Thoracic aorta (tissue), 2 donors: Measurements from ENCODE around the gene LMOD3. TPM values are rescaled to one million over a fixed set of nuclear protein-coding genes. Genes with fewer than 3 reads are reported as not detected.

Experiments used
- ATAC-seq: fragments of 150-250 bp; one replicate; pipeline ENCODE4 v1.8.0; 2017; ENCODE audit warnings: low read depth; ENCODE audit not compliant: insufficient number of reproducible peaks, low FRiP score
- DNase-seq: peaks from one replicate; pipeline ENCODE4 v3.0.0-alpha.2; 2020; ENCODE audit warnings: low spot score
- H3K27ac ChIP-seq, 2 donors: fragments of 200-600 bp; sonication (generic); 1 replicate in 1 of 2; 2 replicates in 1 of 2; pipeline ENCODE4 v1.5.1; 2016; ENCODE audit warnings: mild to moderate bottlenecking in 2 of 2, moderate library complexity in 2 of 2
- H3K27me3 ChIP-seq: fragments of 200-600 bp; sonication (generic); replicated peaks from 2 replicates; pipeline ENCODE4 v1.6.0; 2016; ENCODE audit warnings: mild to moderate bottlenecking; ENCODE audit not compliant: insufficient read depth
- H3K36me3 ChIP-seq: fragments of 200-600 bp; sonication (generic); one replicate; pipeline ENCODE4 v1.5.1; 2016
- H3K4me1 ChIP-seq, 2 donors: fragments of 200-600 bp; sonication (generic); 1 replicate in 1 of 2; 2 replicates in 1 of 2; pipeline versions ENCODE4 v1.5.1 to v1.6.0; 2016; ENCODE audit warnings: low read depth in 2 of 2, mild to moderate bottlenecking in 1 of 2; ENCODE audit not compliant: control insufficient read depth in 1 of 2
- H3K4me3 ChIP-seq: fragments of 200-600 bp; sonication (generic); 2 replicates; pipeline ENCODE4 v1.5.1; 2016; ENCODE audit warnings: mild to moderate bottlenecking
- H3K9me3 ChIP-seq: fragments of 200-600 bp; sonication (generic); 2 replicates; pipeline ENCODE4 v1.5.1; 2016
- CTCF ChIP-seq: fragments of 200-600 bp; sonication (generic); IDR thresholded peaks from one replicate; pipeline ENCODE4 v1.5.1; 2019; ENCODE audit warnings: antibody characterized with exemption
- total RNA-seq, 2 donors: library from RNA; depleted of rRNA; stranded (reverse); fragments of >200 nt; gene quantifications; one replicate each; pipeline versions ENCODE4 v1.1.0 to v1.2.3, GENCODE V29; 2016

LMOD3 gene
- total RNA-seq, 2 donors from 2014 or later = not detected

- Histone ChIP-seq H3K27ac (peak overlapping the region; percentile 52 to 83), H3K4me1 (peaks cover 99 to 100% of the 10 kb centered on the region in 2 donors), H3K27me3 (no peaks in the 10 kb centered on the region), H3K9me3 (no peaks in the 10 kb centered on the region), H3K36me3 (no peaks in the 10 kb centered on the region), H3K4me3 (peak overlapping the region; percentile 43)
- TF ChIP-seq CTCF = no peak
- DNase-seq (no peak), ATAC-seq (no peak)
Observed at GRCh38 chr3:69092030-69092516, 30.3 kb downstream of the LMOD3 start.

GRCh38 chr3:69091389-69092029 is 30.9 kb downstream of the LMOD3 start:
- Histone ChIP-seq H3K9me3 (no peaks in the 10 kb centered on the region), H3K4me1 (peaks cover 96 to 98% of the 10 kb centered on the region in 2 donors), H3K27me3 (no peaks in the 10 kb centered on the region), H3K4me3 (peak overlapping the region; percentile 43), H3K36me3 (no peaks in the 10 kb centered on the region), H3K27ac (peak overlapping the region; percentile 52 to 83)
- DNase-seq = no peak
- ATAC-seq = no peak
- no peak for TF ChIP-seq CTCF

GRCh38 chr3:69090021-69090420 is 32.4 kb downstream of the LMOD3 start:
- Histone ChIP-seq H3K4me3 (peak overlapping the region; percentile 96), H3K27me3 (no peaks in the 10 kb centered on the region), H3K27ac (peak overlapping the region; percentile 59 to 96), H3K36me3 (no peaks in the 10 kb centered on the region), H3K4me1 (peaks cover 81 to 83% of the 10 kb centered on the region in 2 donors), H3K9me3 (no peaks in the 10 kb centered on the region)
- no peak for DNase-seq
- no peak for ATAC-seq
- no peak for TF ChIP-seq CTCF

- no peak for TF ChIP-seq CTCF
- H3K4me3 ChIP-seq = peak overlapping the region; percentile 96
- no peaks in the 10 kb centered on the region for H3K9me3 ChIP-seq
- H3K36me3 ChIP-seq = no peaks in the 10 kb centered on the region
- ATAC-seq (no peak), DNase-seq (no peak)
- H3K27ac ChIP-seq = peak overlapping the region; percentile 96 to 97
- H3K27me3 ChIP-seq = no peaks in the 10 kb centered on the region
- H3K4me1 ChIP-seq = peaks cover 68 to 76% of the 10 kb centered on the region in 2 donors
Observed at GRCh38 chr3:69088063-69088462, 34.3 kb downstream of the LMOD3 start.

GRCh38 chr3:69087030-69087791 is 35.2 kb downstream of the LMOD3 start:
- peak overlapping the region; percentile 96 to 97 for H3K27ac ChIP-seq
- no peak for DNase-seq
- H3K4me3 ChIP-seq = peak overlapping the region; percentile 96
- TF ChIP-seq CTCF = no peak
- no peaks in the 10 kb centered on the region for H3K36me3 ChIP-seq
- no peak for ATAC-seq
- H3K9me3 ChIP-seq = no peaks in the 10 kb centered on the region
- peaks cover 64 to 76% of the 10 kb centered on the region in 2 donors for H3K4me1 ChIP-seq
- no peaks in the 10 kb centered on the region for H3K27me3 ChIP-seq
